ENCODE measurements around the gene NFIX.

NFIX gene

GRCh38 chr19:12990853-12991252 is 4.4 kb upstream of the NFIX start:
- no peak for DNase-seq

DNA sequence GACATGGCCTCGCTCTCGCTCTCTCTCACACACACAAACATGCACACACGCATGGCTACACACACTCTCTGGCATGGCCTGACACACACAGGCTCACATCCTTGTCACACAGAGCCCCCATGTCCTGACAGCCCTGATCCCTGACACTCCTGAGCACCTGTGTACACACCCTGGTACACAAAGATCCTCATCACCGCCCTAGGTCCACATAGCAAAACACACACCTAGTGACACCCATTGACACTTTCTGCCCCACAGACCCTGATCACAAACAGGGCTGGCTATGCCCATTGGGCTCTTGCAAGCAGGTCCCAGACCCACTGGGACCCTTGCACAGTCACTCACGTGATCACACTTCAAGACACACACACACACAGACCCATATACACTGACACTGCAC is 4.0 kb upstream of the NFIX start:
- DNase-seq, result no peak

DNA sequence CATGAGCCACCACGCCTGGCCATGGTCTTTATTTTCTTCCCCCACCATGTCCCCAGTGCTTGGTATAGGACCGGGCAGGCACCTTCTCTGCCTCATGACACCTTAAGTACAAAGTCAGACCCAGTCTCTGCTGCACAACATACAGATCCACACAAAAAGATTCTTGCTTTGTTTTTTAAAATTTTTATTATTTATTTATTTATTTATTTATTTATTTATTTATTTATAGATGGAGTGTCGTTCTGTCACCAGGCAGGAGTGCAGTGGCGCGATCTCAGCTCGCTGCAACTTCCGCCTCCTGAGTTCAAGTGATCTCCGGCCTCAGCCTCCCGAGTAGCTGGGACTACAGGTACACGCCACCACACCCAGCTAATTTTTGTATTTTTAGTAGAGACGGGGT is 2.5 kb upstream of the NFIX start:
- no peak for DNase-seq

DNA sequence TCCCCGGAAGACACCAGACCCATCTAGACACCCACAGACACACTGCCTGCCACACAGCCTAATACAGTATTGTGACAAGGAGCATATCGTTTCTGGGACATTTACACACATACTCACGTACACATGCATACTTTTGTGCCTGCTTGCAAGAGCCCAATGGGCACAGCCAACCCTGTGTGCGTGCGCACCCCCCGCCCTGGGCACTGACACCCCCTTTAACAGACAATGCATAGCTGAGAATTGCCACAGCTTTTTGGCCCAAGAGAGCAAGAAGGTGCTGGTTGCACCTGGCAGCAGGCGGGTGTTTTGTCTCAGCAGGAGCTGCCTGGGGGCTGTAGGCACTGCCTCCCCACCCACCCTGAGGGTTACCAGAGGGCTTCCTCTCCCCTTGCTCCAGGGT is 1.7 kb upstream of the NFIX start:
- no peak for DNase-seq

DNA sequence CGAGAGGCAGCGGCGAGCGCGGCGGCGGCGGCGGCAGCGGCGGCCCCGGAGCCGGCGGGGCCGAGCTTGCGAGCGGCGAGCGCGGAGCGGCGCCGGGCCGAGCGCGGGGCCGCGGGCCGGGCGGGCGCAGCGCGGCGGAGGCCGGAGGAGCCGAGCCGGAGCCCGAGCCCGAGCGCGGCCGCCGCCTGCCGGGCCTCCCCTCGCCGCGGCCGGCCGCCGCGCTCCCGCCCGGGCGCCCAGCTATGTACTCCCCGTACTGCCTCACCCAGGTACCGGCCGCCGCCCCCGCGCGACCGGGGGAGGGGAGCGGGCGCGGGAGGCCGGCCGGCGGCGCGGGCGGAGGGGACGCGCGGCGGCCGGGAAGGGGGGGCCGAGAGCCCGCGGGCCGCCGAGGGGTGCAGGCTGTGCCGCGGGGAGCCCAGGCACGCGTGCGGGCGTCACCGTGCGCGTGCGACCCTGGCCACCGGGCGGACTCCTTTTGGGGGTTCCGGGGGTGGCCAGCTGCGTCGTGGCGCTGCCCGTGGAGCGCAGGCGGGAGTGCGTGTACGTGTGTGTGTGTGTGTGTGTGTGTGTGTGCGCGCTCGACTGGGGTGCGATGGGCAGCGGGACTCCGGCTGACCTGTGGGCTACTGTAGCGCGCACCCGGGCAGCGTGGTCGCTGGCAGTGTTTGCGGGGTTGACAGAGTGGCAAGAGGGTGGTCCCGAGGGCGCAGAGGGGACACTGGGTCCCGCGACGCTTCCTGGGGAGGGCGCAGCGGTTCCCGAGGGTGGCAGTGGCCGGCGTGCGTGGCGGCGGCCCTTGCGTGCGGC is 526 bp downstream of the NFIX start:
- no peak for DNase-seq

GRCh38 chr19:12996406-12997094 is 1.3 kb downstream of the NFIX start:
- DNase-seq, result no peak

DNA sequence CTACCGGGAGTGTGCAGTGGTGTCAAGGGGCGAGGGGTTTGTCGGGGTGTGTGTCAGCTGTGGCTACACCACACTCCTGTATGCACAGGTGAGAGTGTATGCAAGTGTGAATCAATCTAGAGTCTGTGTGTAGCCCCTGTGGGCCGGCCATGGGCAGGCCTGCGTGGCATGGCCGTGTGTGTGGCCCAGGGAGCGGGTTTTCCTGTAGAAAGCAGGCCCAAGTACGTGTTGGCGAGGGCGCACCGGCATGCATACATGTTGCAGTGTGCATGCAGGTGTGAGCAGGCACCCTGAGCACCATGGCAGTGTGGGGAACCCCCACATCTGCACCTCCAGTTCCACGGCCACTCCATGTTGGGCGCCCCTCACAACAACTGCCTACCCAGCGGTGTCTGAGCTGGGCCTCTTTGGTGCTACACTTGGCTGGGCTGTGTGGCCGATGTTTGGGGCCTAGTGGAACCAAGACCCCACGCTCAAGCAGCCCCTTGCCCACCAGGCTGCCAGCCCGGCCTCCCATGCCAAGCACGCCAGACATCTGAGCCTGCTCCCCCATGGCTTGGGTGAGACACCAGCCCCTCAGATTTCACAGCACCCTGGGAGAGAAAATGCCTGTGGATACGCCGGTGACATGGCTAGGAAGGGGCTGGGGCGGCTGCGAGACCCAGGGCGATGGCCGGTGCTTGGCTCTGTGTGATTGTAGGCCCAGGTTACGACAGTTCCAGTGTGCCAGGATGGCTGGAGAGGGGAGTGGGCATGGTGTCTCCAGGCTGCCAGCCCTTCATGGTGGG is 2.1 kb downstream of the NFIX start:
- no peak for DNase-seq

- DNase-seq, result no peak
These were observed 3.0 kb downstream of the NFIX start for GRCh38 chr19:12997967-12998940.

DNA sequence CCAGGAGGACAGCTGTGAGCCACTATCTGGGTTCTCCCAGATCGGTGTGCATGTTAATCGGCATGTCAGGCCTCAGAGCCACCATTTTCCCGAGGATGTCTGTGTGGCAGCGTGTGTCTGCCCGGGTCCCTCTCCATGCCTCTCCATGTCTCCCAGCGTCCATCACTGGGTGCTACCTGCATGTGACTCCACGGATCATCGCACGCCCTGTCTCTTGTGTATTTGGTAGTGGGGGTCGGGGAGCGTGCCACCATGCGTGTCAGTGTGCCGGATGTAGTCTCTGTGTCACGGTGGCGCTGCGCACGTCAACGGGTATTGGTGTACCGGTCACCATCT is 5.9 kb downstream of the NFIX start:
- DNase-seq, result no peak

GRCh38 chr19:13001502-13002165 is 6.4 kb downstream of the NFIX start:
- DNase-seq, result no peak

DNA sequence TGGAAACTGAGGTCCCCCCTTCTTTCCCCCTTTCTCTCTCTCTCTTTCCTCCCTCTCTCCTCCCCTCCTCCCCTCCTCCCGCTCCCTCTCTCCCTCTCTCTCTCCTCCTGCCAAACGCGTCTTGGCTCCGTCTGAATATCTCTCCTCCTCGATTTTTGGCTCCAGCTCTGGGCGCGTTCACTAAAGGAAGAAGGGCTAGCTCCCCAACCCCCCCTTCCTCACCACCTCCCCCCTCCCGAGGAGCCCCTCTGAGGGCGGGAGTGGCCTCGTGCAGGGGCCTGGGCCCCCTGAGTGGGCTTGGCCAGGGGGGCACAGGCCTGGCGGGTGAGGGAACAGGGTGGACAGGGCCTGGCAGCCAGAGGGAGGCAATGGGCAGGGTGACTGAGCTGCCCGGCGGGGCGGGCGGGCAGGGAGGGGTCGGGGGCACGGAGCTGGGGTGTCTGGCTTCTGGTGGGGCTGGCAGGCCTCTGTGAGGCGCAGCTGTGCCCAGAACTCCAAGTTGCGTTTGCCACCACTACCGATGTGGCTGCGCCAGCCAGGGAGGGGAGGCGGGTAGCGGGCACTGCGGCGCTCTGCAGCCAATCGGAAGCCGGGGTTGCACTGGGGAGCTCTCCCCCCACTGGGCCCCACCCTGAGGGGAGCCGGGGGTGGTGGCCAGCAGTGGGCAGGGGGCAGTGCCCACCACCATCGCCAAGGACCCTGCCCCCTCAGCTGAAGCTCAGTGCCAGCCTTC is 7.1 kb downstream of the NFIX start:
- DNase-seq, result no peak

- DNase-seq, result no peak
These were observed 7.8 kb downstream of the NFIX start for GRCh38 chr19:13003081-13003480.

- DNase-seq, result no peak
These were observed 9.0 kb downstream of the NFIX start for GRCh38 chr19:13004273-13004672.

DNA sequence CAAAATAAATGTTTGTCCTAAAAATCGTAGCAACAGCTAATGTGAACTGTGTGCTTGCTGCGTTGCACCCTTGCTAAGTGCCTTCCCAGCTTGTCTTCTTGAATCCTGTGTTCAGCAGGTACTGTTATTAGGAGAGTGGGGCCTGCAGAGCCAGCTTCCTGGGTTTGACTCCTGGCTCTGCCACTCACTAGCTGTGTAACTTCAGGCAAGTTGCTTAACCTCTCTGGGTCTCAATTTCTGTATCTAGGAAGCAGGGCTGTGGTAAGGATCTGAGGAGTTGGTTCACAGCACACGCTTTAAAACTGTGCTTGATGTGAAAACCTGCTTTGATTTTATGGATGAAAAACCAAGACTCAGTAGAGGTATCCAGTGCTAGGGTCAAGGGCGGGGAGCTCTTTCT is 10.0 kb downstream of the NFIX start:
- DNase-seq, result no peak

GRCh38 chr19:13005861-13006370 is 10.6 kb downstream of the NFIX start:
- no peak for DNase-seq

- no peak for DNase-seq
These were observed 11.4 kb downstream of the NFIX start for GRCh38 chr19:13006431-13007281.

DNA sequence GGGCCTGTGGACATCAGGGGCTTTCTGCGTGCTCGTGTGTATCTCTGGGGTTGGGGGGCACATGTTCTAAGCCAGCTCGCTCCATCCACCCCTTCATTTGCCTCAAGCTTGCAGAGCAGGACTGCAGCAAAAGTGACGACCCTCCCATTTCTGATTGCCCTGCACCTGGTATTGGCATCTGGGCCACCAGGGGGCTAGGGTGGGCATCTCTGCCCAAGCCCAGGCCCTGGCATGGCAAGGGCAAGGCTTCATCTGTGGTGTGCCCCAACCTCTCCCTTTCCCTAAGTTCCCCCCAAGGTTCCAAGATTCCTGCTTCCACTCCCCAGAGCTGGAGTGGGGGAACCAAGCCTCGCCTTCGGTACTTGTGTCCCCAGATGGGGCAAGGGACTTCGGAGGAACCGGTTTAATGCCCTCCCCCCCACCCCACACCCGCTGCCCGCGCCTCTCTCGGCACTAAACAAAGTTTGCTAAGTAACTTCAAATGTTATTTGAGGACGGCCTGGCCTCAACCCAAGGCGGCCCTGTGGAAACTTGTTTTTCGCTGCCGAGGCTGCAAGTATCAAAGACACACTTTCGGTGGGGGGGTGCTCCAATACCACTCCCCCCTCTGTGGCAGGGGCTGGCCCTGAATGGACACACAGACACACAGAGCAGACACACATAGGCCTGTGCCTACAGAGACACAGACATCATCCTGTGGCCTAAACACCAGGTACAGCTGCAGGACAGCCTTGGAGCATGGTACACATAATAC is 12.2 kb downstream of the NFIX start:
- DNase-seq, result no peak

DNA sequence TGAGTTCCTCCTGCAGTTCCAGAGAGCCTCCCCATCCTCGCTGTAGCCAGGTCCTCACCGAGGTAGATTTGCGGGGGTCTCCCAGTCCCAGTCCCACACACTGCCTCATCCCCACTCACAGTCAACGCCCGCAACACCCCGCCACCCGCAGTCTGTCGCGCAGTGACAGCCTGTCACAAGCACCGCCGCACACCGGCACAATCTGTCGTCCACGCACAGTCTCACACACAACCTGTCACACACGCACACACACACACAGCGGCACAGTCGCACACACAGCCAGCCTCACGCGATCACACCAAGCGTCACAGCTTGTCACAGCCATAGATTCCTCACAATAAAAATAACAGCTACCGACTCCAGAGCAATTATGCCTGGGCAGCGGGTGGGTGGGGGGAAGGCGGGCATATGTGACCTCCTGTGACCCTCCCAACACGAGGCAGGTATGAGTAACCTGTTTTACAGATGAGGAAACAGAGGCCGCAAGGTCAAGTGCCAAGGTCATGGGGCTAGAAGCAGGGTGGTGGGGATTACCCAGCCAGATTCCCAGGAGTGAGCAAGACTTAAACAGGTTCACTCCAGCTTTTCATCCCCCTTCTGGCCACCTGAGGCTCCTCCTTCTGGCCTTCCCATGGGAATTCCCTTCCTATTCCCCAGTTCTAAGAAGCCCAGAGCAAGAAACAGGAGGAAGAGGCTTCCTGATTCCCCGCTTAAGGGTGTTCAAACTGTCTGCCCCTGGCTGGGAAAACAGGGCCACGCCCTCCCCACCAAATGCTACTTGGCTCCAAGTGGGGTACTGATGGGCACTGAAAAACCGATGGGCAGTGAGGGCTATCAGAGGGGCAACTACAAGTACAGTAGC is 13.9 kb downstream of the NFIX start:
- DNase-seq, result no peak
